HS-5 (cell line): ENCODE results near the gene SAV1.
"Not testable (repeated sequence)": the region's sequence is repeated elsewhere in the genome, so short reads cannot be mapped to it uniquely, and the experiment has no call there.

Source experiments
- DNase-seq: peaks from one replicate; pipeline ENCODE4 v3.0.0-alpha.2; 2012; ENCODE audit warnings: low read depth

Gene SAV1

GRCh38 chr14:50665300-50665699 is 2.8 kb downstream of the SAV1 start:
- not testable (repeated sequence) for DNase-seq

DNA sequence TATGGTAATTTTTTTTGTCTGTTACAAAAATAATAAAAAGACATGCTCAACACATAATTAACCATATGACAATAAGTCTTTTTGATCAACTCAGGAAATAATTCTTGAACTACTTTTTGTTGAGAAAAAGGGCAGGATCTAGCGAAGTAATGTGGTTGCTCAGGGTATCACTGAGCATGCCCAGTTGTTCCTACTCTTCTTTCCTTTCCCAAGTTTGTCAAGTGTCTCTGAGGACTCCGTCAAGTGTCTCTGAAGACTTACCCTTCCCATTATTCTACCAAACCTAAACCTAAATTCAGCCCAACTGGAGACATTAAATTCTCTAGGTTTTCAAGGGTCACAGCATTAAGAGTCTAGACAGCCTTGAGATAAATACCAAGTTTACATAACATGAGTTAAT is 3.5 kb downstream of the SAV1 start:
- not testable (repeated sequence) for DNase-seq

DNA sequence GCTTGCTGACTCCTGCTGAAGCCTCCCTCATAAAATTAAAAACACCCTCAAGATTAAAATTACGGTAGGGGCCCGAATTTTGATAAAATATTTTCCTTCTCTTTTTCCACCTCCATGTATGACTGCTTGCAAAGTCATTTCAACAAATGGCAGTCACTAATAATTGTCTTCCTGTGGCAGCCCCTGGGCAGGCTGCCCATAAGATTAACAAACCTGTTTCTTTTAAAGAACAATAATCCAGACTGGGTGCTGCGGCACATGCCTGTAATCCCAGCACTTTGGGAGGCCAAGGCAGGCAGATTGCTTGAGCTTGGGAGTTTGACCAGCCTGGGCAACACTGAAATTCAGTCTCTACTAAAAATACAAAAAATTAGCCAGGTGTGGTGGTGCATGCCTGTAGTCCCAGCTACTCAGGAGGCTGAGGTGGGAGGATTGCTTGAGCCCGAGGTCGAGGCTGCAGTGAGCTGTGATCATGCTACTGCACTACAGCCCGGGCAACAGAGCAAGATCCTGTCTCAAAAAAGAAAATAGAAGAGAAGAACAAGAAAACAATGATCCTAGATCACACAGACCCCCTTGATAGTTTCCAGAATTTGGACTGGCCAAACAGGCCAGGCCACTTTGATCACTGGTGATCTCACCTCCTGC is 8.7 kb downstream of the SAV1 start:
- no peak for DNase-seq

DNA sequence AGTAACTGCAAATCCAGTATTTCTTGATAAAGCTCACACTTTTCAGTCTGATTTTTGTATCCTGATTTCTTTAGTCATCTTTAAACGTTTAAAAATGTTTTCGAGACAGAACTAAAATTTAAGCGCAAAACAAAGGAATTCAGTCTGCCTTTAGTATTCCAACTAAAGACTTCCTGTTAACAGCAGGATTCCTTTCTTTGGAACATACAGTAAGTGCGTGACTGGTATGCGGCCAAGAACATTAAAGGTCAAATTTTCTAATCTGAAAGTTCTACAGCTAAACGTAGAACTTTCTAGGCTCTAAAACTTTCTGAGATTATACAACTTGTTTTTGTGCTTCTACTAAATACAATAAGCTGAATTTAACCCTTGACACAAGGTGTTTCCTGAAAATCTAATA is 9.9 kb downstream of the SAV1 start:
- DNase-seq: no peak

GRCh38 chr14:50657753-50658152 is 10.4 kb downstream of the SAV1 start:
- no peak for DNase-seq

GRCh38 chr14:50656776-50657175 is 11.3 kb downstream of the SAV1 start:
- DNase-seq: no peak

DNA sequence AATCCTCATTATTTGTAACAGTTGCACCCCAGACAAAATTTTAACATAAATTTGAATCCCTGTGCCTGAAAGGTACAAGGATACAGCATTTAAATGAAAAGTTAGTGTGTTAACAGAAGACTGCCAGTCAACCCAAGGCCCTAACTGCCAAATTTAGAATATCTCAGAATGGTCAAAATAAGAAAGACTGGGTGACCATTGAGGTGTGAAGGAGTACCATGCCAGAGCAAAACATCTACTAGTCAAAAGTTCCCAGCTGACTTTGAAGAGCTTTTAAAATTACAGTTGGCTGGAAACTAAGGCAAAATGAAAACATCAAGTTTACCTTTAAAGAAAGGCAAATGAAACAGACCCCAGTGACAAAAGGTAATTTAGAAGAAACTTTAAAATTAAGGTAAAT is 18.4 kb downstream of the SAV1 start:
- DNase-seq: no peak

GRCh38 chr14:50647753-50648152 is 20.4 kb downstream of the SAV1 start:
- DNase-seq: peak; percentile 23

DNA sequence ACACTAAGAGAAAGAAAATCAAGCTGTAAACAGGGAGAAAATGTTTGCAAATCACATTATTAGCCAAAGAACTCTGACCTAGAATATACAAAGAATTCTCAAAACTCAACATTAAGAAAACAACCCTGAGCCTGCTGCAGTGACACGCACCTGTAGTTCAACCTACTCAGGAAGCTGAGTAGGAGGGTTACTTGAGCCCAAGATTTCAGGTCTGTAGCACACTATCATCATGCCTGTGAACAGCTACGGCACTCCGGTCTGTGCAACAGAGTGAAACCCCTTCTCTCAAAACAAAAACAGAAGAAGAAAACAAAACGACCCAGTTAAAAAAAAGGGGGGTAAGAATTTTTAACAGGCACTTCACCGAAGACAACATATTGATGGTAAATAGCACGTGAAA is 20.8 kb downstream of the SAV1 start:
- no peak for DNase-seq

DNA sequence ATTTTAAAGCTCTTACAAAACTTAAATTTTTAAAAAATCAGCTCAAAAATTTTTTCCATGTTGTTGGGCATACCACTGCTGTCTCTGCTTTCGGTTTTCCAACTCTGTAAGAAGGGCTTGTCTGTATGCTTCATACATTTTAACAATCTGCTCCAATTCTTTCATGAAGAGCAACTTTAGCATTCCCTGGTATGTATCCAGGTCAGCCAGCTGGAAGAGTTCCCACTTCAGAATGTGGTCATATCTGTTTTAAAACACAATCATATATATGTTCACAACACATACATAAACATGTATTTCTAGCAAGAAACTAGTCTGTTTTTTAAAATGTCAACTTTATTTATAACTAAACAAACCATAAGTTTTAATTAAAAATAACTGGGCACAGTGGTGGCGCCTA is 33.0 kb downstream of the SAV1 start:
- no peak for DNase-seq

- DNase-seq: no peak
These were observed 34.2 kb downstream of the SAV1 start for GRCh38 chr14:50633954-50634353.

DNA sequence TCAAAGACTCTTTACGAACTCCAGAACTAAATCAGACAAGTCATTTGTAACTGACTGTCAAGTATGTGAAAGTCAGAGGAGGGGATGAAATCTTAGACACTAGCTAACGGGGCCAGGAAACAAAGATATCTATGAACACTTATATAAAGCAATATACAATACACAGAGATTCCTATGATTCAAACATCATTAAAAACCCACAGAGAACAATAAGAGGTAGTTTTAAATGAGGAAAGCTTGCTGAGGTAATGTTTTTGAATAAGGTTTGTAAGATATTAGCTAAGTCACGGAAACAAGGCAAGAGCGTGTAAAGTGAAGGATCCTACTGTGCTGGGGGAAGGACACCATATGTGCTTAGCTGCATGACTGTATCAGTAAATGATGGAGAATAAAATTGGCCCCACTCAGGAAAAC is 36.7 kb downstream of the SAV1 start:
- DNase-seq: no peak

DNA sequence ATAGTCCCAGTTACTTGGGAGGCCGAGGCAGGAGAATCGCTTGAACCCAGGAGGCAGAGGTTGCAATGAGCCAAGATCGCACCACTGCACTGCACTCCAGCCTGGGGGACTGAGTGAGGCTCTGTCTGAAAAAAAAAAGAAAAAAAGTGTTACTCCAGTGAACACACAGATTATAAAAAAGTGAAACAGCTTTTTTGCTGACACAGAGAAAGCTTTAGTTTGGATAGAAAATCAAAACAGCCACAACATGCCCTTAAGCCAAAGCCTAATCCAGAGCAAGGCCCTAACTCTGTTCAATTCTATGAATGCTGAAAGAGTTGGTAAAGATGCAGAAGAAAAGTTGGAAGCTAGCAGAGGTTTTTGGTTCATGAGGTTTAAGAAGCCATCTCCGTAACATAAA is 43.2 kb downstream of the SAV1 start:
- DNase-seq: not testable (repeated sequence)

GRCh38 chr14:50624447-50624846 is 43.7 kb downstream of the SAV1 start:
- DNase-seq: no peak

- DNase-seq: no peak
These were observed 45.1 kb downstream of the SAV1 start for GRCh38 chr14:50622978-50623377.

GRCh38 chr14:50620341-50620740 is 47.8 kb downstream of the SAV1 start:
- DNase-seq: no peak

DNA sequence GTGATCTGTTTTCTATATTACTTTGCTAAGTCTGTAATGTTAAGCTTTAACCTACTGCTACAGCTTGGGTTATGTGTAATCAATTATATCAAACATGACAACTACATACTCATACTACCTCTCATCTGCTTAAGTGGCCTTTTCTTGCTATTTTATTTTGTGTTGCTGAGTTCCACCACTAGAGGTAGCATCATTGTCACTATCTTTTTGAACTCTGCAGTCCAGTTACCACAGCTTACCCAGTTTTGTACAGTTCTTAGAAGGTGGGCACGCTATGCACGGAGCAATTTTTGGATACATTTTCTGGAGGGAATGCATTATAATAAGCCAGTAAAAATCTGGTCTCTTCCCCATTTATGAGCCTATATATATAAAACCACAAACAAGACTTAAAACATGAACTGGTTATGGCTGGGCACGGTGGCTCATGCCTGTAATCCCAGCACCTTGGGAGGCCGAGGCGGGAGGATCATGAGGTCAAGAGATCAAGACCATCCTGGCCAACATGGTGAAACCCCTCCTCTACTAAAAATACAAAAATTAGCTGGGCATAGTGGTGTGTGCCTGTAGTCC is 48.5 kb downstream of the SAV1 start:
- no peak for DNase-seq

DNA sequence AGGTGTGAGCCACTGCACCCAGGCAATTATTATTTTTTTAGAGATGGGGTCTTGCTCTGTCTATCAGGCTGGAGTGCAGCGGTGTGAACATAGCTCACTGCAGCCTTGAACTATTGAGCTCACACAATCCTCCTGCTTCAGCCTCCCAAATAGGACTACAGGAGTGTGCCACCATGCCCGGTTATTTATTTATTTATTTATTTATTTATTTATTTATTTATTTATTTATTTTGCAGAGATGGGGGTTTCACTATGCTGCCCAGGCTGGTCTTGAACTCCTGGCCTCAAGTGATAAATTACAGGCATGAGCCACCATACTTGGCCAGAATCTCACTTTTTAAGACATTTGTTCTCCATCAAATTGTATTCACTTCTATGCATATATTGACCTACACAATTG is 51.8 kb downstream of the SAV1 start:
- no peak for DNase-seq

GRCh38 chr14:50615552-50615951 is 52.6 kb downstream of the SAV1 start:
- no peak for DNase-seq

- DNase-seq: no peak
These were observed 53.0 kb downstream of the SAV1 start for GRCh38 chr14:50615056-50615455.

DNA sequence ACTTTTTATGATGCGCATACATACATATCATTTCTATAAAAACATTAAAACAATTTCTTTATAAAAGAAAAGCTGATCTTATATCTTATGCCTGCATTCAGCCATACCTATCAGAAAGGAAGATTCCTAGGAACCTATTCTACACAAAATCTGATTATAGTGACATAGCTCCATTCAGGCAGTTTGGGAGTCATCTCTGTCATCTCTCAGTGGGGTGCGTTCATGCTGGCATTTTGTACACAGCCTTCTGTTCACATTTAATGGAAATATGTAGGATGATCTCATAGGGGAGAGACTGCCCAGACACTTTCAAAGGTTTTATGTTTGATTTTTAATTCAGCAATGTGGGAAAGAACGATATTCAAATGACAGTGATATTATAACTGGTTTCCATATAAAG is 55.3 kb downstream of the SAV1 start:
- DNase-seq: no peak

- no peak for DNase-seq
These were observed 57.6 kb downstream of the SAV1 start for GRCh38 chr14:50610465-50610864.

- DNase-seq: no peak
These were observed 59.7 kb downstream of the SAV1 start for GRCh38 chr14:50608302-50608851.

DNA sequence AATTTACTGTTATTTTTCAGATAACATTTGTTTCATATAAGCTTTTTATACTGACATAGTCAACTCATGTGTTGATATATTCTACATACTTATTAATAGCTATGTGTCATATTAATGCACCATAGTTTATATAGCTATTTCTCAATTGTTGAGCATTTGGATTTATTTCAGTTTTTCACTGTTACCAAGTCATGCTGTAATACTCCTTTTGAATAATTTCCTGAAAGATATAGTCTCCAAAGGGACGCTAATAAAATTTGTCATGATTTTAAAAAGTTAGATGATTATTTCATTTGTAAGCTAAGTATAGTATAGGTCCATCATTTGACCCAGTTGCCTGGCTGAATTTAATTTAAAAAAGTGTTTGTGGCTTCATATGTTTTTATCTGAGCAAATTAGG is 60.3 kb downstream of the SAV1 start:
- DNase-seq: no peak
